Stimulated activated CD4-positive, alpha-beta T cell treated with anti-CD3 and anti-CD28 coated beads, Interleukin-12 subunit alpha, Interleukin-12 subunit beta, amount 100 ng/mL, for 4 hours (primary cell): ENCODE data around the gene FHIT.

ENCODE experiments used
- DNase-seq: peaks from one replicate; pipeline ENCODE4 v3.0.0-alpha.2; 2020

Gene FHIT

DNA sequence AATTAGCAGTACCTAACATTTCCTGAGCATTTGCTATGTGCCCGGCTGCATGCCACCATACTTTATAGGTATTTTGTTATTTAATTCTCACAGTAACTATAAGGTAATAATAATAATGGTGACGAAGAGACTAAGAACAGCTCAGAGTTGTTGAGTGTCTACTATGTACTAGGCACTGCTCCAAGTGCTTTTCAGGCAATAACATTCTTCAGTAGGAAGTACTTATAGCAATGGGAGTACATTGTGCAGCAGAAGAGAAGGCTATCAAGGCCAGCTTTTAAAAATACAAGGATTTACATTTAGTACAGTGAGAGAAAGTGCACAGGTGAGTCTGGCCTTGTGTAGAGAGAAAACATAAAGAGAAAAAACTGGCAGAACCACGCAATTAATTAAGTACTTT lies 647.4 kb downstream of the FHIT start:
- no peak for DNase-seq

DNA sequence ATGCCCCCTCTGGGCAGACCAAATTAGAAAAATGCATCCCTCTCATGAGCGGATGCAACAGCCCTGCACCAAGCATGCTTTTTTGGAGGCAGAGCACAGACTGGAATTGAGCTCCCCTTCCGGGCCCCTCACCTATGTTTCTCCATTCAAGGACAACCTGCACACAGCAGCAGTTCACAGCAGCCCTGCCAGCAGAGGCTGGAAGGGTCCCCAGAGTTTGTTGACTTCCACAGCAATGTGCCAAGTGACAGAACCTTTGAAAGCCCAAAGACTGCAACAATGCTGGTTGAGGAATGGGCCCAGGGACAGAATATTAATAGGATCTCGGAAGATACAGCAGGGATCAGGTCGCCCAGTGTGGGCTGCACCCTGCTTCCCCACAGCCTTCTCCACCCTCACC lies 650.4 kb downstream of the FHIT start:
- DNase-seq: no peak

DNA sequence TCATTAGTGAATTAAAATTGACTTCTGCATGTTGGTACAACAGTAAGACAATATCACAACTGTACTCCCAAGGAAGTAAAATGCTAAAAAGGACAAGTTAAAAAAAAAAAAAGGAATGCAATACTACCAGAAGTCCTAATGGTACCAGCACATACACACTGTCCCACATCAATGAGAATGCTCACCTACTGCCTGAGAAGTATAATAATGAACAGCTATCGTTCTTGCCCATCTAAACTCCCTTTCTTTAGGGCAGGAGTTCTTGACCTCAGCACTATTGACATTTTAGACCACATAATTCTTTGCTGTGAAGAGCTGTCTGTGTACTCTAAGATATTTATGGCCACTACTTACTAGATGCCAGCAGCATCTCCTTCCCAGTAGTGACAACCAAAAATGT lies 651.7 kb downstream of the FHIT start:
- DNase-seq: no peak

DNA sequence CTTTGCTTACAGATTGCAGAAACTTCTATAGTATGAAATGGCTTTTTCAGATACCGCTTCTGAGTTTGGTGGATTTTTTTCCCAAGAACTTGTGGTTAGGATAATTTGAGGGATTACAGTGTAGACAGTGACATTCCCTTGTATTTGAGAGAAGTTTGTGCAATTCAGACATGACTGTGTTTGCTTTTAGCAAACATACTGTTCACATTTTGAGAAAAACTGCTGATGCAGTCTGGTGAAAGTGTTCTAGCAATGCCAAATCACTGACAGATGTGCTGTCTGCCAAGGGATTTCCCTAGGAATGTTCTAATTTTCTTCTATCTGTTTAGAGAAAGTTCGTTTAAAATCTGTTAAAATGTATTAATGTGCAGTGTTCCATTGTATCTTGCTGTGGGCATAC lies 652.6 kb downstream of the FHIT start:
- DNase-seq: no peak

DNA sequence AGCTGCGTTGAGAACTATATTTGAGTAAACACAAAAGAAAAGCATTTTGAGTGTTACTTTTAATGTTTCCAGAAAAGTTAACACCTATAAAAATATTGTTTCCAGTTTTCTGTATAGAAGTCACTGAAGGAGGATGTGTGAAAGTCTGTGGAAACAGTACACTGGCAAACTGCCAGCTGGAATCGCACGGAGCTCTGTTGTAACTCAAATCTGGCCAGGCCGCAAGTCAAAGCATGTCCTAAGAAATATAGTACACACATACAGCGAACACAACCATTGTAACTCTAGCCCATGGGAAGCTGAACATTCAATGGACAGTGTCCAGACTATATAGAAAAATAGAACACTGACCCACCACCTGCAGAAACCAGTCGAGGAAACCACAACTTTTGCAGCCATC lies 657.2 kb downstream of the FHIT start:
- DNase-seq: no peak

DNA sequence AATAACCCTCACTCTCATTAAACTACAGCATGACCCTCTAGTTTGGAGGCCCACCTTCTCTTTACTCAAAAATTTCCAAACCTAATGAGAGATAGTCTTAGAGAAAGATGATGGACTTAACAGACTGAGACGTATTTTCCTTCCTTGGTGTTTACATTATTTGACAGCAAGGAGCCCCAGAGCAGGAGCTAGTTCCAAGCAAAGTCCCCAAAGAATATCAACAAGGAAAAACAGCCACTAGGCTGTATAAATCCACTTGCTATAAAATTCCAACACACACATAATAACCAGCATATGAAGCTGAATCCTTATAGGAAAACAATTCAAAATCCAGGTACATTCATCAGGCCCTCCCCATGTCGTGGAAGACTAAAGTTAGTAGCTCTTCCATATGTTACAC lies 660.0 kb downstream of the FHIT start:
- DNase-seq: no peak

DNA sequence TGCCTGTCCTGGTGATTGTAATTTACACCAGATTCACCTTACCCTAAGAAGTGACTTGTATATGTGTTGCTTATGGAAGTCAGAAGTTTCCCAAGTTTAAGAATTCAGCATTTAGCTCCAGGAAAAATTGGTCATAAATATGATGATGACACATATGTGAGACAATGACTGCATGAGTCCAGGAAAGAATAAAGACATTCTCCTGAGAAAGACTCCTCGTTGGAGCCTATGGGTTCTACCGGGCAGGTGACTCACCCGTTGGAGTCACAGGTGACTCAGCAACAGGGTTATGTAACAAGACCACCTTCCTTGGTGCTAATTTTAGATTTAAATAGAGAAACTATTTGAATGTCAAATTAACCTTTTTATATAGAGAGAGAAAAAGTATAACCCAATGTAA lies 662.4 kb downstream of the FHIT start:
- DNase-seq: no peak

DNA sequence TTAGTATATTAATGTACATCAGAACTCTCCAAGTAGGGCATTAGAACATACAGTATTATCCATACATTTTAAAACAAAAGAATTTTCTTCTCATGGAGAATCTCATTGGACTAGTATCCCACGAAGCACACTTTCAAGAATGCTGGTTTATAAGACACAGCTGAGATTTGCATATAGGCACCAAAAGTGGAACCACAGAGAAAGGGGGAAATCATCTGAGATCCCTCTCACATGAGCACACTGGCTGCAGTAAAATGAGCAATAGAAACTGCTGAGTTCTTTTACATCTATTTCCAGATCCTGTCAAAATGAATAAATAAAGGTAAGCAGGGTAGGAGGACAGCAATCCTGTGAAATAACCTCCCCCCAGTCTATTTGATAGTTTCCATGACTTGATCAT lies 665.3 kb downstream of the FHIT start:
- DNase-seq: no peak

DNA sequence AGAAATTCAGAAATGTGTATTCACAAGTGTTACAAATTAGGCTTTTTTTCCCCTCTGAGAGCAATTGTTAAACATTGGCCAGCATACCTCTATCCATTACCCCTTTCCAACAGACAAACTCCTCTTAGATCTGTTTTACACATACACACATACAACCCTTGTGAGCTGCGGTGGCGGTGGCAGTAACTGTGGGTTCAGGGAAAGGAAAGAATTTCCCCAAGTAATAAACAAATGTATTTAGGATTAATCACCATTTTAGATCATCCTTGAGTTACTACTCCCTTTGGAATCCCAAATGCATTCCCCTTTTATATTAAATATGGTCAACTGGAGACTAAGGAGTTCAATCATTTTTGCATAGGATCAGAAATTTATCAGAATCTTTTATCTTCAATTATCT lies 667.0 kb downstream of the FHIT start:
- DNase-seq: no peak

DNA sequence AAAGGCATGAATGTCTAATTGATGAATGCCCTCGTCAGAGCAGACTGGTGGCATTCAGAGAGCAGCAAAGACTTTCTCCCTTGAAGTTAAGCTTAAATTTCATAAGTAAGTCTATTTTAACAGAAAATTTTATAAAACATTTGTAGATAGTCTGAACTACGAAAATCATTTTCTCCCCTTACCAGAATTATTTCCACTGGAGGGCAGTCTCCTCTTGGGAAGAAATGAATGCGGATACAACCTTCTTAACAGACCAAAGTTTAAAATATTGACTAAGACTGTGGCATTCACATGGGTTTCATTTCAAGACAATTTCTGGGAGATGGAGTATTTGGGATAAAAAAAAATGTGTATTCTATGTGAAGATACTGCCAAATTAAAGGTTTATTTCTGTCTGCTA lies 669.0 kb downstream of the FHIT start:
- no peak for DNase-seq

DNA sequence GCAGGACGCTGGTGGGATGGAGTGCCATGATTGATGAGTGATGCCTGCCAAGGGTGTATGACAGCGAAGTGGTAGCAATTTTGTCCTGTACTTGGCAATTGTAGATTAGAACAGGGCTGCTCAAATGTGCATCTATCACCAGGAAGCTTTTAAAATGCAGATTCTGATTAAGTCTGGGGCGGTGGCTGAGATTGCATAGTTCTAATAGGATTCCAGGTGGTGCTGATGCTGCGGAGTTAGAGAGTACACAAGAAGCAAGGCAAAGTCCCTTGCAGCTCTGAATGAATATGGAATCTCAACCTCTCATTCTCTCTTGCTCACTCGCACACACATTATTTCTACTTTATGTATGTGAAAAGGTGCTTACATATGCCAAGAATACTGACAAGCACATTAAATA lies 670.4 kb downstream of the FHIT start:
- DNase-seq: no peak

DNA sequence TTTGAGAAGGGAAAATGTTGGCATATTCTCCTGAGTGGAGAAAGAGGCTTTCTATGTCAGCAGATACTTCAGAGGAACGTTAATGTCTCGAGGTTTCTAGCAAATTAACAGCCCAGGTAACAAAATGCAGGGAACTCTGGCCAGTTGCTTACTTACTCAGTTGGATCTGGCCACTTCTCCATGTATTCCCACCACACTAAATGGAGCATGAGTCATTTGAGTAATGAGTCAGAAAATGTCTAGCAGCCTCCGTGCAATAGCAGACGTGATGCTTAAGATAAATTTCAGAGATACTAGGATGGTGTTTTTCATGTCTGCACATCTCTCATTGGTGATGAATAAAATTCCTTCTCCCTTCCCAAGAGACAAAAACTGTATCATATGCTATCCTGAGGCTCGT lies 671.5 kb downstream of the FHIT start:
- DNase-seq: no peak

DNA sequence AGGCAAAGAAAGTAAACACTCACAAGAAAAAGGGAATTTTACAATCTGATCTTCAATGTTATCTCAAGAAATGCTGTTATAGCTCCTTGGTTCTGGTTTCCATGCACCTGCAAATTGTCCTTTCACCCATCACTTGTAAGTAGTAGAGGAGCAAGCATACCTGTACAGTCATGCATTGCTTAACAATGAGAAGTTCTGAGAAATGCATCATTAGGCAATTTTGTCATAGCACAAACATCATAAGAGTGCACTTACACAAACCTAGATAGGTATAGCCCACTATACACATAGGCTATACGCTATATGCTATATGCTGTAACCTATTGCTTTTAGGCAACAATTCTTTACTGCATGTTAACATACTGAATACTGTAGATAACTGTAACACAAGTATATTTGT lies 672.3 kb downstream of the FHIT start:
- DNase-seq: no peak

DNA sequence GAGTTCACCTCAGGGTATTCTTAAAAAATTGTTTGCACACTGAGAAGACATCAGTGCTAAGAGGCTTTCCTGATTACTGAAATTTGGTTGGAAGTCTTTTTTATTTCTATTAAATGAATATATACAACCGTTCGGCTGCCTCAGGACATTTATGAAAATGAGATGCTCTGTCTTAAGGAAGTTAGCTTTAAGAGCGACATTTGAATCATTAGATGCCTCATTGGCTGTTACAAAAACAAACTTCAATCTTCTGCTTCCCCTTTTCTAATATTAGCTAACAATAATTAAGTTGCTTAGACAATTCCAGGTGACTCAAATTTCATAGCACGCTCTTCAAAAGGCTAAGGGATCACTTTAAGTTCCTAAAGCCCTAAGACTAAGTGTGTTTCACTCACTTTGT lies 673.7 kb downstream of the FHIT start:
- DNase-seq: no peak

DNA sequence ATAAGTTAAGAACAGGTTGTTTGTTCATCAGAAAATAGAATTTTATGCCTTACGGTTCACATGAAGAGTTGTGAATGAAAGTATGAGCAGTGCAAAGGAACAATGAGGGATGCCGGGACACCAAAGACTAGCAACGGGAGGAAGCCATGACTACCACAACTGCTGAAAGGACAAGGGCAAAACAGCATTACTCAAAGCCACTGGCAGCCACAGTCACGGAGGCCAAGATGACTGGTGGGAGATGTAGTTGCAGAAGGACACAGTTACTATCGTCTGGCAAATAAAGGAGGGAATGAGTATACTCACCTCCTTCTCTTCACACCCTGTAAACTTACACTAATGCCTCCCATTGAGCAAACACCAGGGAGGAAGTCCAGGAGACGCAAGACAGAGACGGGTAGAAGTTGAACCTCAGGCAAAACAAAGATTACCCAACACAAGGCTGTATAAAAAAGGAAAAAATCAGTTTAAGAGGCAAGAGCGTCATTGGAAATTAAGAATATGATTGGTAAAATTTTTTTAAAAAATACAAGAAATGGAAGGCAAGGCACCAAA lies 675.5 kb downstream of the FHIT start:
- no peak for DNase-seq

DNA sequence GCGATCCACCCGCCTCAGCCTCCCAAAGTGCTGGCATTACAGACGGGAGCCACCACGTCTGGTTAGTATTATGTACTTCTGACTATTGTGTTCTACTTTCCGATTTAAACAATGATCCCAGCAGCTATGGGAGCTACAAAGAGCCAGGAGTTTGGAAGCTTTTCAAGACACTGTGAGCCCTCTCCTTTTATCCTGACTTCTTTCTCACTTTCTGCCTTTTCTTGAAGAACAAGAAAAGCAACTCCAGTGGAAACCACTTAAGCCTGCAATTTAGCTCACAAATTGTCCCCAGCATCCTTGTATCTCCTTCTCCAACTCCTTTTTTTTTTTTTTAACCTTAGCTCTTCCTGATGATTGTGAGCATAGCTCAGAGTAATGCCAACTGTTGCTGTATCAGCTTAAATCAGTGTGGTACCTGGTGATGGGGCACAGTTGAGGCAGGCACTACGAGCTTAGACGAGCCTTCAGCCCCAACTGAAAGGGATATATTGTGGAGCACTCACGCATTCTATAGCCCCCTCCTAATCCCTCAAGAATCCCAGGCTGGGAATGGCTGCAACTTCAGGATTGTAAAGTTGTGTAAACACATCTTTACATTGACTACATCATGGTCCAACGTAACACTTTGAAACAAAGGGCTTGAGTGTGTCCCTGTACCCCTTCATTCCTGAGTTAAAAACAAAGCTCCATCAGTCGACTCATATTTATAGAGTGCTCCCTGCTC lies 677.0 kb downstream of the FHIT start:
- DNase-seq: no peak

DNA sequence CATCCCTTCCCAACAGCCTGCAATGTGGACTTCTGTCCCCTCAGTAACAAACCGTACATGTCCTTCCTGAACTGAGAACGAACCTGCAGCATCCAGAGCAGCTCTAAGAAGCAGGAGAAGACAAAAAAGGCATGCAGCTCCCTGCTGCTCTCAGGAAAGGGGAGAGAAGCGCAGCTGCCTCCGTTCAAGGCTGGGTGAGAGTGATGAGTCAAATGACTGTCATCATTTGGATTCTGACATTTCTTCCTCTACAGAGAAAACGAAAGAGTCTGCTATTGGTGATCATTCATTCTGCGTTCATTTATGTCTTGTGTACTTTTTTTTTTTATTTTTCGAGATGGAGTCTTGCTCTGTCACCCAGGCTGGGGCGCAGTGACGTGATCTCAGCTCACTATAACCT lies 677.8 kb downstream of the FHIT start:
- no peak for DNase-seq

DNA sequence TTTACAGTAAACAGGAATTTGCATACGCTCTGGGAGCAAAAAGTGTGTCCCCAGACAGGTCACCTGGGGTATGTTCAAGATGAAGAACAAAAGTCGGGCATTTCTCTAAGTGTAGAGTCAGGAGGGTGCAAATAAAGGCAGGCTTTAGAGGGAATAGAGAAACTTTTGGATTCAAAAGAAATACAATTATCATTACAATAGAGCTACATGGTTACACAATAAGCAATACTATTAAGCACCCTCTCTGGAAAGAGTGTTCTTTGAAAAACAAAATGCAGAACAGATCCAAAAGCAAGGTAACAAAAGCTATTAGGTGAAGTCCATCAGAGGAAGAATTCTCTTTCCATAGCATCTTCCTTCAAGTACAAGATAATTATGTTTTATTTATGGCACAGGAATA lies 679.7 kb downstream of the FHIT start:
- DNase-seq: no peak

DNA sequence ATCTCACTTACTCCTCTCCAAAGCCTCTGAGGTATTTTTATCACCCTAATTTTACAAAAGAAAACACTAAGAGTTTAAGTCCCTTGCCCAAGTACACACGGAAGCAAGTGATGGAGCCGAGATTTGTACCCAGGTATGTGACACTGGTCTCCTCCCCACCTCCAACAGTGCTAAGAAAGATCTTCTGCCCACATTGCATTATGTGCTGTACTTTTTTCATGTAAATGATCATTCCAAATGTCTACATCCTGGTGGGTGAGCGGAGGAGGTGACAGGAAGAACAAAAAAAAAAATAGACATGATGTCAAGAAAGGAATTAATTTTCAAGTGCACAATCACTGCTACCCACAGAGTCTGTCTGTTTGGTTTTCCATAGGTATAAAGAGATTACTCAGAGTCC lies 694.1 kb downstream of the FHIT start:
- DNase-seq: no peak

DNA sequence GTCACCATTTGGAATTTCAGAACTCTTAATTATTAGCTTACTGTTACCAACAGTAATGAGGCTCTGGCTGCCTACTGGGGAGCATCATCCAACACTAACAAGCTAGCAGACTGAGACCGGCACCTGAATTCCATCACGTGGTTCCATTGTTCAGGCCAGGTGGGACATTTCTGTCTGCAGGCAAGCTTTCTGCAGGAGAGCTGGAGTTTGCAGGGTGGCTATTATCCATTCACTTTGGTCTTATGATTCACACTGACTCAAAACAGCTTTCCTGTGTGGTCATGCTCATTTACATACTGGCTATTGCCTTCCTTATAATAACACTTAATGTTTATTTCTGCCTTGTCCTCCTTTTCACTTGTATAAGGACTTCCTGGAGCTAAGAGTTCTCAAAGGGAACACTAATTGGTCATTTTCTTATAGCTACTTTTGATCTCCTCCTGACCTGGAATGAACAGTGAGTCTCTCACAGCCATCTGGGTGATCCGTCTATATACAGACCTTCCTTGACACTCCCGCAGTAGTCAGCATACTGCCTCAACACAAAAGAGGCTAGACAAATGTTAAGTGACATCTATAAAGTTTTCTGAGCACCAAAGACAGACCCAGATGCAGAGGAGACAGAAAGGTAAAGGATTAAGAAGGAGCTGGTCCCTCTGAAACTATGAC lies 695.4 kb downstream of the FHIT start:
- DNase-seq: no peak

DNA sequence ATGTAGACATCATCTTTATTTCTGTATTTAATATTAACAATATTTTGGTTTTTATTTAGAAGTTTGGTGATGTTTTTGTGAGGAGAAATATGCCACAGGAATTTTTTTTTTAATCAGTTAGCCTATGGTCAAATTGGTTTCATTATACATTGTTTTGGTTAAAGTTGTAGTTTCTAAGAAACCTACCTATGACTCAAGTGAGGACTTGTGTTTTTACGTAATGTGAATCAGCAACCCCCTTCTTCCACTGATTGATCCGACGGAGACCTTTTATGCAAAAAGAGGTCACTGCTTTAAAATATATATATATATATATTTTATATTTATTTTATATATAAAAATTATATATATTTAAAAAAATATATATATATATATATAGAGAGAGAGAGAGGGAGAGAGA lies 698.1 kb downstream of the FHIT start:
- DNase-seq: no peak

DNA sequence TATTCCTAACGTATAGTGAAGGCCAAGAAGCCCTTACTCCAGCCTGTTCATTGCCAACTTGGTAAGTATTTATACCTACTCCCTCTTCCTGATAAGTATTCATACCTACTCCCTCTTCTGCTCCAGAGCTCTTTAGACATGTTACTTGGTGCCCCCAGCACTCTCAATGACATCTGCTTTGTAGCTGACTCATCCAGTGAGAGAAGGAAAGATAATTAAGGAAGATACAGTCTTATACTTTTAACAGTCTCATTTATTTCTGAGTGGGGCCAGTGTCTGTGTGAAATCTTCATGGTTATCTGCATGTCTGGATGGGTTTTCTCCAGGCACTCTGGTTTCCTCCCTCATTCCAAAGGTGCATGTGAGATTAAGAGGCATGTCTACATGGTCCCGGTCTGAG lies 698.7 kb downstream of the FHIT start:
- DNase-seq: no peak

DNA sequence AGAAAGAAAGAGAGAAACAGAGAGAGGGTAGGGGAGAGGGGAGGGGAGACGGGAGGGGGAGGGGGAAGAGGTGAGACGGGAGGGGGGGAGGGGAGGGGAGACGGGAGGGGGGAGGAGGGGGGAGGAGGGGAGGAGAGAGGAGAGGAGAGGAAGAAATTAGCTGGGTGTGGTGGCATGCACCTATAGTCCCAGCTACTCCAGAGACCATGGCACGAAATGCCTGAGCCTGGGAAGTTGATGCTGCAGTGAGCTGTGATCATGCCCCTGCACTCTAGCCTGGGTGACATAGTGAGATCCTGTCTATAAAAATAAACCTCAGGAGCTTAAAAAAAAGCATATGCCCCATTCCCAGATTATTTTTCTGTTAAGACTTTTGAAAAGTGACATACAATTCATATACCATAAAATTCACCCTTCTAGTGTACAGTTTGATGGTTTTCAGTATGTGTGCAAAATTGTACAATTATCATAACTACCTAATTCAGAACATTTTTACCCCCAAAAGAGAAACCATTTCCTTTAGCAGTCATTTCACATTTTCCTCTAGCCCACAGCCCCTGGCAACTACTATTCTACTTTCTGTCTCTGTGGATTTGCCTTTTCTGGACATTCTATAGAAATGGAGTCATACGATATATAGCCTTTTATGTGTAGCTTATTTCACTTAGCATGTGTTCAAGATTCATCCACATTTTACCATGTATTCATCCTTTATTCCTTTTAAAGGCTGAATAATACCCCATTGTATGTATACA lies 699.6 kb downstream of the FHIT start:
- DNase-seq: no peak

DNA sequence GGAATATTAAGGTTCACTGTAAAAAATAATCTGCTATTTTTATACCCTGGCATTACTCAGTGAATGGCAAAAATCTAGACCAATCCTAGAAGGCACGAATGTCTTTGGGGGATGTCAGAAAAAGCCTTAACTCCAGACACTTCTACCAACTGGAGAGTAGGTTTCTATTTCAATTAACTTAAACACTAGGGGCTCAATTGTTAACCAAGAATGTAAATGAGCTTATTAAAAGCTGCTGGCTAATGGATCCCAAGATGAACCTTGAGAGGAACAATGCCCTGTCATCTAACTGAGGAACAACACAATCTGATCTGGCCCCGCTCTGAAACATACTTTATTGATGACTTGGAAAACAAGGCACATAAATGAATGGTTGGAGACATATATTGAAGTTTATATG lies 701.4 kb downstream of the FHIT start:
- DNase-seq: no peak
